Measurements from ENCODE around the gene FCER2. TPM values are rescaled to one million over a fixed set of nuclear protein-coding genes. Genes with fewer than 3 reads are reported as not detected.

FCER2 gene
- total RNA-seq, 1 experiment from 2014 or later: not detected

- Histone ChIP-seq H2AFZ (ENCODE audit: low read length) (no peak overlapping the region), H3K9ac (ENCODE audit: low read length) (no peak overlapping the region), H3K36me3 (ENCODE audit: low read depth, low read length) (no peaks in the 10 kb centered on the region), H4K20me1 (ENCODE audit: low read length) (no peaks in the 10 kb centered on the region), H3K27ac (ENCODE audit: low read length) (no peak overlapping the region), H3K4me3 (ENCODE audit: low read length) (no peak overlapping the region), H3K27me3 (ENCODE audit: low read length) (peaks cover 44% of the 10 kb centered on the region), H3K4me1 (ENCODE audit: insufficient read depth, low read length) (no peaks in the 10 kb centered on the region), H3F3A (ENCODE audit: low read length, unreplicated experiment) (no peaks in the 10 kb centered on the region), H3K4me2 (ENCODE audit: low read length) (no peak overlapping the region), H3K79me2 (ENCODE audit: low read length) (no peaks in the 10 kb centered on the region), H3K9me2 (replicated peaks; ENCODE audit: low read length) (no peaks in the 10 kb centered on the region), H3K9me3 (ENCODE audit: low read length) (no peaks in the 10 kb centered on the region)
- TF ChIP-seq EZH2phosphoT487 (IDR thresholded peaks at IDR 0.05; ENCODE audit: borderline replicate concordance, low read length) (no peak), EZH2 (IDR thresholded peaks at IDR 0.05; ENCODE audit: low read length, unreplicated experiment) (no peak), CTCF (conservative IDR thresholded peaks at IDR 0.05; ENCODE audit: low read depth, low read length) (no peak)
- ChIA-PET CTCF (no interaction called here), POLR2A (ENCODE audit: unreplicated experiment) (no interaction called here)
- no TSS peak for BruUV-seq (replicated peaks)
- intact Hi-C loops (cut with micrococcal nuclease): no loop called here
- no peak for ATAC-seq
- no peak for DNase-seq
Measured at GRCh38 chr19:7742991-7743390, 41.1 kb upstream of the FCER2 start.

- no peaks in the 10 kb centered on the region for H3K9me2 ChIP-seq (replicated peaks; ENCODE audit: low read length)
- ATAC-seq (no peak), DNase-seq (no peak)
- peaks cover 46% of the 10 kb centered on the region for H3K27me3 ChIP-seq (ENCODE audit: low read length)
- H3K36me3 ChIP-seq (ENCODE audit: low read depth, low read length): no peaks in the 10 kb centered on the region
- no peaks in the 10 kb centered on the region for H3K4me1 ChIP-seq (ENCODE audit: insufficient read depth, low read length)
- H3K79me2 ChIP-seq (ENCODE audit: low read length): no peaks in the 10 kb centered on the region
- no peak overlapping the region for H3K4me2 ChIP-seq (ENCODE audit: low read length)
- TF ChIP-seq EZH2phosphoT487 (IDR thresholded peaks at IDR 0.05; ENCODE audit: borderline replicate concordance, low read length) (no peak), EZH2 (IDR thresholded peaks at IDR 0.05; ENCODE audit: low read length, unreplicated experiment) (no peak), CTCF (conservative IDR thresholded peaks at IDR 0.05; ENCODE audit: low read depth, low read length) (no peak)
- no peak overlapping the region for H3K9ac ChIP-seq (ENCODE audit: low read length)
- ChIA-PET POLR2A (ENCODE audit: unreplicated experiment) (no interaction called here), CTCF (no interaction called here)
- no peak overlapping the region for H3K4me3 ChIP-seq (ENCODE audit: low read length)
- no peak overlapping the region for H2AFZ ChIP-seq (ENCODE audit: low read length)
- H4K20me1 ChIP-seq (ENCODE audit: low read length): no peaks in the 10 kb centered on the region
- intact Hi-C loops (cut with micrococcal nuclease): no loop called here
- H3K27ac ChIP-seq (ENCODE audit: low read length): no peak overlapping the region
- no peaks in the 10 kb centered on the region for H3F3A ChIP-seq (ENCODE audit: low read length, unreplicated experiment)
- no peaks in the 10 kb centered on the region for H3K9me3 ChIP-seq (ENCODE audit: low read length)
- BruUV-seq (replicated peaks): no TSS peak
Measured at GRCh38 chr19:7742575-7742974, 40.6 kb upstream of the FCER2 start.

- BruUV-seq (replicated peaks): no TSS peak
- peak overlapping the region; percentile 1; the same call in 1 of the 2 replicates for H2AFZ ChIP-seq (ENCODE audit: low read length)
- peaks cover 58% of the 10 kb centered on the region for H3K27me3 ChIP-seq (ENCODE audit: low read length)
- no peaks in the 10 kb centered on the region for H3F3A ChIP-seq (ENCODE audit: low read length, unreplicated experiment)
- no peaks in the 10 kb centered on the region for H3K9me3 ChIP-seq (ENCODE audit: low read length)
- no peak overlapping the region for H3K9ac ChIP-seq (ENCODE audit: low read length)
- no peak overlapping the region for H3K4me3 ChIP-seq (ENCODE audit: low read length)
- intact Hi-C loops (cut with micrococcal nuclease): no loop called here
- no peaks in the 10 kb centered on the region for H3K4me1 ChIP-seq (ENCODE audit: insufficient read depth, low read length)
- H3K9me2 ChIP-seq (replicated peaks; ENCODE audit: low read length): no peaks in the 10 kb centered on the region
- H3K79me2 ChIP-seq (ENCODE audit: low read length): no peaks in the 10 kb centered on the region
- TF ChIP-seq EZH2 (IDR thresholded peaks at IDR 0.05; ENCODE audit: low read length, unreplicated experiment) (no peak), EZH2phosphoT487 (IDR thresholded peaks at IDR 0.05; ENCODE audit: borderline replicate concordance, low read length) (no peak), CTCF (conservative IDR thresholded peaks at IDR 0.05; ENCODE audit: low read depth, low read length) (no peak)
- no peak for DNase-seq
- no peak for ATAC-seq
- no peak overlapping the region for H3K4me2 ChIP-seq (ENCODE audit: low read length)
- H3K36me3 ChIP-seq (ENCODE audit: low read depth, low read length): no peaks in the 10 kb centered on the region
- ChIA-PET POLR2A (ENCODE audit: unreplicated experiment) (no interaction called here), CTCF (no interaction called here)
- no peaks in the 10 kb centered on the region for H4K20me1 ChIP-seq (ENCODE audit: low read length)
- H3K27ac ChIP-seq (ENCODE audit: low read length): no peak overlapping the region
Measured at GRCh38 chr19:7740682-7741054, 38.7 kb upstream of the FCER2 start.

Measured in PC-3 (cell line).